ENCODE data around the gene DLST. TPM values are rescaled to one million over a fixed set of nuclear protein-coding genes. Genes with fewer than 3 reads are reported as not detected.
A peak's percentile ranks its signal among the peaks of the same experiment; 100 is the strongest.

DLST gene
- total and polyA plus RNA-seq, 2 of the 4 experiments (the other 2 are of a cell fraction): 58.6 to 119 TPM

DNA sequence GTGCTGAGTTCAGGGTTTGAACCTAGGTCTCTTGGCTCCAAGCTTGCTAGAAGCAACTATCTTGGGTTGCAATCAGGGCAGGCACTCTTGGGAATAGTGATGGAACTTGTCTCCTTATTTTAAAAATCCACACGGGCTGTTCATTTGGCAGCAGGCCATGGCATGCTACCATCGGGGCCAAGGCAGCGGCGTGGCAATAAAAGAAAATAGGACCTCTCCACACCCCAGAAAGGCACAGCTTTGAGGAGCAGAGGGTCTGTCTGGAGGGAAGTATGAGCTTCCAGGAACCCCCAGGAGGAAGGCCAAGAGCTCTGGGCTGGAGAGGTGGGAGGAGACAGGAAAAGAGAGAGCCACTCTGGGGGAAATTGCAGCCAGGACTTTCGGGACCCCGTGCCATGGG lies 26.0 kb downstream of the DLST start:
- Histone ChIP-seq H4K8ac (ENCODE audit: low read depth in 2 of 2, low read length in 2 of 2) (no peak overlapping the region), H3K27me3 (ENCODE audit: control insufficient read depth, insufficient read depth, low read length) (no peaks in the 10 kb centered on the region), H2AK9ac (replicated peaks; ENCODE audit: low read depth, low read length, poor library complexity) (no peak overlapping the region), H3K4me3 (ENCODE audit: insufficient read depth, low read depth, low read length) (no peak overlapping the region), H3K4ac (ENCODE audit: low read depth, low read length) (no peak overlapping the region), H3K18ac (ENCODE audit: low read depth, low read length) (no peak overlapping the region), H2BK120ac (ENCODE audit: low read depth, low read length) (no peak overlapping the region), H2AFZ (replicated peaks; ENCODE audit: low read length, poor library complexity) (no peak overlapping the region), H3K9ac (ENCODE audit: low read depth, low read length) (no peak overlapping the region), H2BK5ac (ENCODE audit: low read depth, low read length, poor library complexity, severe bottlenecking) (no peak overlapping the region), H3K56ac (ENCODE audit: extremely low read depth, insufficient read depth, low read length) (no peak overlapping the region), H4K5ac (ENCODE audit: low read depth, low read length) (no peak overlapping the region), H2AK5ac (ENCODE audit: low read depth, low read length) (no peak overlapping the region), H3K9me1 (ENCODE audit: insufficient read depth, low read length) (peaks cover 3% of the 10 kb centered on the region; the same call in 1 of the 2 replicates), H2BK20ac (ENCODE audit: low read depth, low read length) (no peak overlapping the region), H4K20me1 (ENCODE audit: insufficient read depth, low read length) (peaks cover 8% of the 10 kb centered on the region), H3K27ac (ENCODE audit: insufficient read depth, low read length) (no peak overlapping the region), H4K91ac (ENCODE audit: insufficient read depth, low read depth, low read length) (no peak overlapping the region), H3K79me1 (ENCODE audit: low read depth in 1 of 2, low read length in 2 of 2) (no peaks in the 10 kb centered on the region), H3K4me2 (ENCODE audit: low read depth, low read length) (no peak overlapping the region), H2BK15ac (ENCODE audit: low read depth, low read length) (no peak overlapping the region), H3K4me1 (ENCODE audit: control insufficient read depth, insufficient read depth, low read length) (no peaks in the 10 kb centered on the region; the same call in 1 of the 2 replicates), H3K9me3 (ENCODE audit: control insufficient read depth, insufficient read depth, low read length) (no peaks in the 10 kb centered on the region), H3K23ac (ENCODE audit: low read depth, low read length) (peak overlapping the region; percentile 52; the same call in 1 of the 2 replicates), H3K36me3 (ENCODE audit: control insufficient read depth, insufficient read depth, low read length) (peaks cover 11% of the 10 kb centered on the region), H3K14ac (replicated peaks; ENCODE audit: low read depth, low read length) (no peak overlapping the region)
- in situ Hi-C loops (cut with MboI; ENCODE audit: low sequenced_read_pairs): no loop called here
- ATAC-seq (ENCODE audit: low read depth): no peak
- intact Hi-C loops (cut with micrococcal nuclease): no loop called here
- TF ChIP-seq ELK1 (IDR thresholded peaks at IDR 0.05; ENCODE audit: borderline replicate concordance, low read depth, low read length): no peak
- TF ChIP-seq RAD21 (IDR thresholded peaks at IDR 0.05; ENCODE audit: low read length): no peak
- no peak for TF ChIP-seq MAFK (IDR thresholded peaks at IDR 0.05; ENCODE audit: low read depth, low read length)
- no peak for TF ChIP-seq CEBPB (IDR thresholded peaks at IDR 0.05; ENCODE audit: low read depth, low read length)
- no peak for TF ChIP-seq POLR2A (IDR thresholded peaks at IDR 0.05; ENCODE audit: low read depth, low read length)
- no peak for TF ChIP-seq MAZ (IDR thresholded peaks at IDR 0.05; ENCODE audit: borderline replicate concordance, low read depth, low read length)
- no peak for TF ChIP-seq NFE2L2 (IDR thresholded peaks at IDR 0.05; ENCODE audit: low read depth, low read length)
- no peak for TF ChIP-seq CHD1 (IDR thresholded peaks at IDR 0.05; ENCODE audit: low read depth, low read length)
- TF ChIP-seq, protein P1, sequence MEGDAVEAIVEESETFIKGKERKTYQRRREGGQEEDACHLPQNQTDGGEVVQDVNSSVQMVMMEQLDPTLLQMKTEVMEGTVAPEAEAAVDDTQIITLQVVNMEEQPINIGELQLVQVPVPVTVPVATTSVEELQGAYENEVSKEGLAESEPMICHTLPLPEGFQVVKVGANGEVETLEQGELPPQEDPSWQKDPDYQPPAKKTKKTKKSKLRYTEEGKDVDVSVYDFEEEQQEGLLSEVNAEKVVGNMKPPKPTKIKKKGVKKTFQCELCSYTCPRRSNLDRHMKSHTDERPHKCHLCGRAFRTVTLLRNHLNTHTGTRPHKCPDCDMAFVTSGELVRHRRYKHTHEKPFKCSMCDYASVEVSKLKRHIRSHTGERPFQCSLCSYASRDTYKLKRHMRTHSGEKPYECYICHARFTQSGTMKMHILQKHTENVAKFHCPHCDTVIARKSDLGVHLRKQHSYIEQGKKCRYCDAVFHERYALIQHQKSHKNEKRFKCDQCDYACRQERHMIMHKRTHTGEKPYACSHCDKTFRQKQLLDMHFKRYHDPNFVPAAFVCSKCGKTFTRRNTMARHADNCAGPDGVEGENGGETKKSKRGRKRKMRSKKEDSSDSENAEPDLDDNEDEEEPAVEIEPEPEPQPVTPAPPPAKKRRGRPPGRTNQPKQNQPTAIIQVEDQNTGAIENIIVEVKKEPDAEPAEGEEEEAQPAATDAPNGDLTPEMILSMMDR (conservative IDR thresholded peaks at IDR 0.05; ENCODE audit: low read depth, low read length): no peak
- TF ChIP-seq FOS (IDR thresholded peaks at IDR 0.05; ENCODE audit: low read depth, low read length): no peak
- no peak for TF ChIP-seq BHLHE40 (IDR thresholded peaks at IDR 0.05; ENCODE audit: low read depth, low read length)
- no peak for DNase-seq
- no CpG with 5 or more reads among the region's 6 CpGs for WGBS, 2 experiments (ENCODE audit: extremely low coverage in 2 of 2, insufficient read length in 1 of 2)
- dilution Hi-C loops (cut with HindIII; ENCODE audit: low sequenced_read_pairs, unreplicated experiment): no loop called here
- ChIA-PET POLR2A (ENCODE audit: unreplicated experiment) (interaction anchor here (0.6 kb wide), 1 partner anchor 214 kb away, joined by 6 read pairs; no protein-coding TSS in a partner anchor), CTCF (interaction anchor here (1.1 to 2.0 kb wide), 2 partner anchors 46 to 181 kb away, joined by 3 to 6 read pairs; no protein-coding TSS in a partner anchor)
- no TSS peak for BruUV-seq (replicated peaks)

Data from IMR-90 (cell line).